HCT116 (cell line): Measurements from ENCODE around the gene CAMSAP3. TPM values are rescaled to one million over a fixed set of nuclear protein-coding genes. Genes with fewer than 3 reads are reported as not detected.

Source experiments
- ATAC-seq: fragments of 200-7000 bp; cut with Tn5 transposase; 2 replicates; pipeline ENCODE4 v1.9.1; 2020; ENCODE audit warnings: mild to moderate bottlenecking, moderate library complexity
- BruUV-seq: library from RNA; stranded (reverse); fragments of 400-500 nt; replicated peaks from 2 replicates; lab custom pipeline; 2021; lab: Mats Ljungman, UMichigan
- CTCF ChIA-PET: fragments of 300-600 bp; sonication (Branson Sonifier 250); formaldehyde crosslinking; loops from one replicate; lab custom pipeline; 2021; ENCODE audit warnings: antibody characterized with exemption; lab: Charles Lee
- POLR2A ChIA-PET: fragments of 300-600, 350-600 bp; sonication (Branson Sonifier 250); formaldehyde crosslinking; loops from one replicate; lab custom pipeline; 2021; ENCODE audit warnings: antibody characterized with exemption; lab: Charles Lee
- RAD21 ChIA-PET, 2 experiments: fragments of 300-600 bp; sonication (Branson Sonifier 250); formaldehyde crosslinking; loops; one replicate each; lab custom pipeline; 2023; ENCODE audit warnings: low total read pairs in 2 of 2; ENCODE audit not compliant: uncharacterized antibody in 2 of 2, unreplicated experiment in 2 of 2, low non-redundant PET in 1 of 2; lab: Charles Lee
- DNase-seq: peaks from one replicate; pipeline ENCODE4 v3.0.0-alpha.2; 2010; ENCODE audit warnings: low read depth, low spot score
- H2AFZ ChIP-seq: fragments of 200-600 bp; shearing (Covaris generic), sonication (generic); 2 replicates; pipeline ENCODE4 v1.6.1; 2017; ENCODE audit warnings: low read depth, mixed run types, mixed read lengths, antibody characterized with exemption, low read length; ENCODE audit not compliant: poor library complexity, severe bottlenecking
- H3K27ac ChIP-seq: 2 replicates; pipeline ENCODE4 v1.5.1; 2012; ENCODE audit warnings: low read depth, low read length
- H3K27me3 ChIP-seq: fragments of 200-600 bp; sonication (generic); 2 replicates; pipeline ENCODE4 v1.6.1; 2016; ENCODE audit warnings: mixed run types, low read length, mixed read lengths; ENCODE audit not compliant: insufficient read depth
- H3K36me3 ChIP-seq, 2 experiments: fragments of 200-500 bp in 1 of 2; fragments of 200-600 bp in 1 of 2; sonication (Bioruptor generic) in 1 of 2; sonication (generic) in 1 of 2; 2 replicates each; pipeline versions ENCODE4 v1.5.1 to v1.6.1; 2014 to 2016; ENCODE audit warnings: low read length in 2 of 2, inconsistent platforms in 1 of 2, mixed read lengths in 1 of 2, mixed run types in 1 of 2; ENCODE audit not compliant: insufficient read depth in 2 of 2, control insufficient read depth in 1 of 2
- H3K4me1 ChIP-seq, 2 experiments: fragments of 200-600 bp in 1 of 2; sonication (generic) in 1 of 2; 2 replicates each; pipeline versions ENCODE4 v1.5.1 to v1.6.1; 2012 to 2017; ENCODE audit warnings: low read length in 2 of 2, inconsistent platforms in 1 of 2, mild to moderate bottlenecking in 1 of 2, mixed read lengths in 1 of 2, mixed run types in 1 of 2, moderate library complexity in 1 of 2; ENCODE audit not compliant: insufficient read depth in 2 of 2, control insufficient read depth in 1 of 2
- H3K4me2 ChIP-seq: fragments of 200-600 bp; sonication (generic); 2 replicates; pipeline ENCODE4 v1.6.1; 2017; ENCODE audit warnings: mixed run types, low read length, mixed read lengths
- H3K4me3 ChIP-seq, 2 experiments: fragments of 200-600 bp in 1 of 2; sonication (generic) in 1 of 2; replicated peaks in 1 of 2; 2 replicates each; pipeline ENCODE4 v1.5.1; 2011 to 2016; ENCODE audit warnings: low read length in 2 of 2, control low read depth in 1 of 2, low read depth in 1 of 2, mild to moderate bottlenecking in 1 of 2, mixed read lengths in 1 of 2, mixed run types in 1 of 2
- H3K79me2 ChIP-seq: fragments of 200-600 bp; sonication (generic); 2 replicates; pipeline ENCODE4 v1.6.1; 2017; ENCODE audit warnings: mild to moderate bottlenecking, mixed run types, low read length, moderate library complexity, mixed read lengths; ENCODE audit not compliant: insufficient read depth
- H3K9ac ChIP-seq: fragments of 200-600 bp; sonication (generic); 2 replicates; pipeline ENCODE4 v1.6.1; 2016; ENCODE audit warnings: low read length, mixed read lengths
- H3K9me2 ChIP-seq: fragments of 200-600 bp; sonication (generic), shearing (Covaris generic); 2 replicates; pipeline ENCODE4 v1.6.1; 2017; ENCODE audit warnings: mixed run types, mild to moderate bottlenecking, moderate library complexity; ENCODE audit not compliant: insufficient read depth
- H3K9me3 ChIP-seq, 2 experiments: fragments of 200-500 bp in 1 of 2; fragments of 200-600 bp in 1 of 2; sonication (Bioruptor generic) in 1 of 2; sonication (generic) in 1 of 2; 2 replicates each; pipeline ENCODE4 v1.6.1; 2014 to 2017; ENCODE audit warnings: low read length in 2 of 2, mixed read lengths in 2 of 2, inconsistent platforms in 1 of 2, low read depth in 1 of 2, mild to moderate bottlenecking in 1 of 2, mixed run types in 1 of 2, moderate library complexity in 1 of 2; ENCODE audit not compliant: control insufficient read depth in 1 of 2, insufficient read depth in 1 of 2
- H4K20me1 ChIP-seq: fragments of 200-600 bp; sonication (generic), shearing (Covaris generic); 2 replicates; pipeline ENCODE4 v1.6.1; 2017; ENCODE audit warnings: mixed run types, mild to moderate bottlenecking, moderate library complexity; ENCODE audit not compliant: insufficient read depth
- ATF3 ChIP-seq: IDR thresholded peaks from 2 replicates; pipeline ENCODE4 v1.6.1; 2012
- CEBPB ChIP-seq: IDR thresholded peaks from 2 replicates; pipeline ENCODE4 v1.6.1; 2012; ENCODE audit warnings: low read depth
- CTCF ChIP-seq, 3 experiments: fragments of 200-600 bp in 1 of 3; sonication (generic) in 1 of 3; IDR thresholded peaks in 2 of 3; conservative IDR thresholded peaks in 1 of 3; 2 replicates each; pipeline ENCODE4 v1.5.1; 2012 to 2017; ENCODE audit warnings: low read depth in 2 of 3, low read length in 2 of 3, antibody characterized with exemption in 1 of 3, borderline replicate concordance in 1 of 3, control low read depth in 1 of 3, mild to moderate bottlenecking in 1 of 3, mixed read lengths in 1 of 3, mixed run types in 1 of 3, moderate library complexity in 1 of 3; ENCODE audit not compliant: insufficient read depth in 1 of 3
- EGR1 ChIP-seq: IDR thresholded peaks from 2 replicates; pipeline ENCODE4 v1.6.1; 2012; ENCODE audit warnings: low read depth
- FOSL1 ChIP-seq: IDR thresholded peaks from 2 replicates; pipeline ENCODE4 v1.6.1; 2012; ENCODE audit warnings: low read depth
- JUND ChIP-seq: IDR thresholded peaks from 2 replicates; pipeline ENCODE4 v1.6.1; 2012
- POLR2A ChIP-seq: IDR thresholded peaks from 2 replicates; pipeline ENCODE4 v1.7.0; 2011; ENCODE audit warnings: borderline replicate concordance; ENCODE audit not compliant: insufficient read depth, insufficient read length; ENCODE audit errors: extremely low read depth
- POLR2AphosphoS5 ChIP-seq: IDR thresholded peaks from 2 replicates; pipeline ENCODE4 v1.6.1; 2011; ENCODE audit warnings: mild to moderate bottlenecking, low read depth, low read length, moderate library complexity
- RAD21 ChIP-seq: IDR thresholded peaks from 2 replicates; pipeline ENCODE4 v1.6.1; 2012; ENCODE audit warnings: low read depth, mild to moderate bottlenecking
- REST ChIP-seq: IDR thresholded peaks from 2 replicates; pipeline ENCODE4 v1.6.1; 2012; ENCODE audit warnings: low read depth
- SIN3A ChIP-seq: IDR thresholded peaks from 2 replicates; pipeline ENCODE4 v1.6.1; 2012; ENCODE audit warnings: low read depth
- TCF7L2 ChIP-seq: IDR thresholded peaks from 2 replicates; pipeline ENCODE4 v1.7.0; 2011; ENCODE audit warnings: borderline replicate concordance, inconsistent platforms; ENCODE audit not compliant: insufficient read depth, insufficient read length; ENCODE audit errors: extremely low read depth
- ZFX ChIP-seq: fragments of 450-650 bp; IDR thresholded peaks from 2 replicates; pipeline ENCODE4 v1.6.1; 2017
- intact Hi-C: fragments of 100-400 bp; cut with micrococcal nuclease; formaldehyde crosslinking; loops from 2 replicates; pipeline ENCODE4 v1.10.0; 2022
- total RNA-seq: library from RNA; stranded (reverse); gene quantifications from one replicate; pipeline ENCODE4 v1.2.1, GENCODE V29; 2021; ENCODE audit not compliant: unreplicated experiment

CAMSAP3 gene
- total RNA-seq, 1 experiment from 2014 or later = 24.0 TPM

GRCh38 chr19:7596211-7596937 is 711 bp downstream of the CAMSAP3 start:
- BruUV-seq = no TSS peak
- Histone ChIP-seq H4K20me1 (no peaks in the 10 kb centered on the region), H3K36me3 (no peaks in the 10 kb centered on the region), H3K4me1 (peaks cover 4 to 16% of the 10 kb centered on the region in 2 experiments), H3K27me3 (no peaks in the 10 kb centered on the region), H3K4me3 (peak overlapping the region; percentile 64 to 69), H3K4me2 (peak overlapping the region; percentile 93)
- ChIA-PET CTCF (interaction anchor here (1.1 to 1.4 kb wide), 2 partner anchors 28 to 84 kb away, joined by 3 to 6 read pairs; partner anchors contain the start of gene TRAPPC5), POLR2A (interaction anchor here (2.1 kb wide), 1 partner anchor 9 kb away, joined by 10 read pairs; no protein-coding TSS in a partner anchor)
- intact Hi-C loops = no loop called here
- TF ChIP-seq POLR2AphosphoS5 = no peak
- peak; percentile 23; the same call in 1 of the 2 replicates for TF ChIP-seq ZFX
- no peak for TF ChIP-seq SIN3A
- TF ChIP-seq CTCF (IDR thresholded peaks at IDR 0.05 in 2 of 3, conservative IDR thresholded peaks at IDR 0.05 in 1 of 3; ENCODE audit: borderline replicate concordance in 1 of 3, insufficient read depth in 1 of 3, low read depth in 2 of 3, low read length in 2 of 3) = no peak
- TF ChIP-seq, all 23 proteins: peak for 1
- RAD21 ChIA-PET = interaction anchor here in 1 of 2 experiments (1.4 kb wide), 1 partner anchor 28 kb away, joined by 3 read pairs; no protein-coding TSS in a partner anchor
- Histone ChIP-seq H3K79me2 (peaks cover 27% of the 10 kb centered on the region), H3K9ac (peak overlapping the region; percentile 65), H2AFZ (no peak overlapping the region), H3K27ac (peak overlapping the region; percentile 35; the same call in 1 of the 2 replicates), H3K9me2 (peaks cover 3% of the 10 kb centered on the region; the same call in 1 of the 2 replicates), H3K9me3 (no peaks in the 10 kb centered on the region)
- ATAC-seq = no peak
- no peak for DNase-seq

GRCh38 chr19:7597689-7598088 is 2.0 kb downstream of the CAMSAP3 start:
- H3K27ac ChIP-seq = no peak overlapping the region
- H3K4me2 ChIP-seq = no peak overlapping the region
- ATAC-seq (no peak), DNase-seq (no peak)
- BruUV-seq = TSS peak; percentile 58
- H3K9me3 ChIP-seq = no peaks in the 10 kb centered on the region
- peaks cover 36% of the 10 kb centered on the region for H3K79me2 ChIP-seq
- peaks cover 10 to 27% of the 10 kb centered on the region in 2 experiments for H3K4me1 ChIP-seq
- no peaks in the 10 kb centered on the region for H4K20me1 ChIP-seq
- H3K4me3 ChIP-seq = no peak overlapping the region
- no peaks in the 10 kb centered on the region for H3K36me3 ChIP-seq
- ChIA-PET CTCF (interaction anchor here (1.0 kb wide), 1 partner anchor 29 kb away, joined by 5 read pairs; no protein-coding TSS in a partner anchor), RAD21 (interaction anchor here in 1 of 2 experiments (1.4 kb wide), 1 partner anchor 29 kb away, joined by 3 read pairs; no protein-coding TSS in a partner anchor), POLR2A (no interaction called here)
- H3K9me2 ChIP-seq = peaks cover 3% of the 10 kb centered on the region; the same call in 1 of the 2 replicates
- H2AFZ ChIP-seq = no peak overlapping the region
- no peak overlapping the region for H3K9ac ChIP-seq
- no peaks in the 10 kb centered on the region for H3K27me3 ChIP-seq
- intact Hi-C loops = no loop called here
- TF ChIP-seq ZFX (no peak), ATF3 (no peak), TCF7L2 (no peak), JUND (no peak), EGR1 (no peak), RAD21 (no peak), POLR2A (no peak), FOSL1 (no peak), POLR2AphosphoS5 (no peak), CEBPB (no peak), REST (no peak)
